IMR-90 (cell line): Measurements from ENCODE around the gene EYS. TPM values are rescaled to one million over a fixed set of nuclear protein-coding genes. Genes with fewer than 3 reads are reported as not detected.

ENCODE experiments used
- ATAC-seq: fragments of 200-7000 bp; cut with Tn5 transposase; 2 replicates; pipeline ENCODE4 v1.9.1; 2020; ENCODE audit warnings: low read depth, mild to moderate bottlenecking, moderate library complexity
- BruUV-seq: library from RNA; stranded (reverse); fragments of 400-500 nt; replicated peaks from 2 replicates; lab custom pipeline; 2021; lab: Mats Ljungman, UMichigan
- CTCF ChIA-PET: fragments of 300-600 bp; formaldehyde crosslinking; extraction: SDS; loops from one replicate; lab custom pipeline; 2021; ENCODE audit warnings: antibody characterized with exemption; lab: Yijun Ruan, JAX
- POLR2A ChIA-PET: fragments of 300-600 bp; sonication (Branson Sonifier 250); formaldehyde crosslinking; loops from one replicate; lab custom pipeline; 2022; ENCODE audit warnings: antibody characterized with exemption; ENCODE audit not compliant: unreplicated experiment; lab: Charles Lee
- DNase-seq: peaks from one replicate; pipeline ENCODE4 v3.0.0; 2013
- H2AFZ ChIP-seq: replicated peaks from 2 replicates; pipeline ENCODE3; 2013; ENCODE audit warnings: low read length, mild to moderate bottlenecking; ENCODE audit not compliant: poor library complexity
- H2AK5ac ChIP-seq: 2 replicates; pipeline ENCODE4 v1.6.1; 2013; ENCODE audit warnings: low read depth, low read length, inconsistent platforms
- H2AK9ac ChIP-seq: replicated peaks from 2 replicates; pipeline ENCODE3; 2013; ENCODE audit warnings: mild to moderate bottlenecking, low read depth, low read length, moderate library complexity; ENCODE audit not compliant: poor library complexity
- H2BK120ac ChIP-seq: 2 replicates; pipeline ENCODE4 v1.6.1; 2013; ENCODE audit warnings: low read depth, low read length, inconsistent platforms
- H2BK15ac ChIP-seq: 3 replicates; pipeline ENCODE4 v1.6.1; 2013; ENCODE audit warnings: low read depth, low read length, inconsistent platforms
- H2BK20ac ChIP-seq: 2 replicates; pipeline ENCODE4 v1.6.1; 2013; ENCODE audit warnings: low read depth, mild to moderate bottlenecking, inconsistent platforms, low read length, moderate library complexity
- H2BK5ac ChIP-seq: 2 replicates; pipeline ENCODE4 v1.6.1; 2013; ENCODE audit warnings: mild to moderate bottlenecking, low read depth, low read length, inconsistent platforms; ENCODE audit not compliant: poor library complexity, severe bottlenecking
- H3K14ac ChIP-seq: replicated peaks from 2 replicates; pipeline ENCODE4 v1.6.1; 2013; ENCODE audit warnings: low read depth, low read length, inconsistent platforms
- H3K18ac ChIP-seq: 2 replicates; pipeline ENCODE4 v1.6.1; 2013; ENCODE audit warnings: low read depth, low read length, control low read depth
- H3K23ac ChIP-seq: 2 replicates; pipeline ENCODE4 v1.6.1; 2013; ENCODE audit warnings: low read depth, low read length, inconsistent platforms
- H3K27ac ChIP-seq: 2 replicates; pipeline ENCODE4 v1.5.1; 2013; ENCODE audit warnings: mild to moderate bottlenecking, control low read depth, low read length; ENCODE audit not compliant: insufficient read depth
- H3K27me3 ChIP-seq: 2 replicates; pipeline ENCODE4 v1.6.1; 2013; ENCODE audit warnings: low read length; ENCODE audit not compliant: control insufficient read depth, insufficient read depth
- H3K36me3 ChIP-seq: 2 replicates; pipeline ENCODE4 v1.6.1; 2013; ENCODE audit warnings: low read length, mixed read lengths; ENCODE audit not compliant: control insufficient read depth, insufficient read depth
- H3K4ac ChIP-seq: 2 replicates; pipeline ENCODE4 v1.6.1; 2013; ENCODE audit warnings: low read depth, low read length, inconsistent platforms
- H3K4me1 ChIP-seq: 2 replicates; pipeline ENCODE4 v1.6.1; 2013; ENCODE audit warnings: low read length, mixed read lengths; ENCODE audit not compliant: control insufficient read depth, insufficient read depth
- H3K4me2 ChIP-seq: 2 replicates; pipeline ENCODE4 v1.6.1; 2013; ENCODE audit warnings: low read depth, mild to moderate bottlenecking, control low read depth, low read length, moderate library complexity
- H3K4me3 ChIP-seq: 2 replicates; pipeline ENCODE4 v1.5.1; 2013; ENCODE audit warnings: low read depth, mild to moderate bottlenecking, control low read depth, low read length, moderate library complexity; ENCODE audit not compliant: insufficient read depth
- H3K56ac ChIP-seq: 2 replicates; pipeline ENCODE4 v1.6.1; 2013; ENCODE audit warnings: low read length, inconsistent platforms; ENCODE audit not compliant: insufficient read depth; ENCODE audit errors: extremely low read depth
- H3K79me1 ChIP-seq, 2 experiments: 2 replicates each; pipeline ENCODE4 v1.6.1; 2013; ENCODE audit warnings: low read length in 2 of 2, inconsistent platforms in 1 of 2, low read depth in 1 of 2
- H3K9ac ChIP-seq: 2 replicates; pipeline ENCODE4 v1.6.1; 2013; ENCODE audit warnings: low read depth, low read length, control low read depth
- H3K9me1 ChIP-seq: 2 replicates; pipeline ENCODE4 v1.6.1; 2013; ENCODE audit warnings: low read length, inconsistent platforms; ENCODE audit not compliant: insufficient read depth
- H3K9me3 ChIP-seq: 2 replicates; pipeline ENCODE4 v1.6.1; 2013; ENCODE audit warnings: low read length; ENCODE audit not compliant: control insufficient read depth, insufficient read depth
- H4K20me1 ChIP-seq: 2 replicates; pipeline ENCODE4 v1.6.1; 2013; ENCODE audit warnings: low read length, inconsistent platforms; ENCODE audit not compliant: insufficient read depth
- H4K5ac ChIP-seq: 2 replicates; pipeline ENCODE4 v1.6.1; 2013; ENCODE audit warnings: mild to moderate bottlenecking, low read depth, low read length, control low read depth
- H4K8ac ChIP-seq, 2 experiments: 2 replicates each; pipeline ENCODE4 v1.6.1; 2013; ENCODE audit warnings: low read depth in 2 of 2, low read length in 2 of 2, control low read depth in 1 of 2, inconsistent platforms in 1 of 2
- H4K91ac ChIP-seq: 2 replicates; pipeline ENCODE4 v1.6.1; 2013; ENCODE audit warnings: low read depth, low read length, inconsistent platforms; ENCODE audit not compliant: insufficient read depth
- FOS ChIP-seq: fragments of 150-350 bp; IDR thresholded peaks from 2 replicates; pipeline ENCODE4 v1.6.1; 2016; ENCODE audit warnings: low read depth, low read length
- NFE2L2 ChIP-seq: fragments of 150-350 bp; IDR thresholded peaks from 2 replicates; pipeline ENCODE4 v1.6.1; 2016; ENCODE audit warnings: low read depth, mild to moderate bottlenecking, low read length
- WGBS, 2 experiments: methylation state at CpG; one replicate each; pipeline versions ENCODE4 v1.1.5 to v1.1.7; 2013; ENCODE audit warnings: missing lambda C conversion rate in 2 of 2; ENCODE audit not compliant: insufficient read length in 1 of 2; ENCODE audit errors: extremely low coverage in 2 of 2; 5-methylcytosine and 5-hydroxymethylcytosine counted together
- dilution Hi-C: fragments of 300-500 bp; cut with HindIII; formaldehyde crosslinking; loops from one replicate; pipeline ENCODE4 v1.14.3; 2018; ENCODE audit warnings: low sequenced_read_pairs; ENCODE audit not compliant: unreplicated experiment
- in situ Hi-C: fragments of 300-500 bp; cut with MboI; formaldehyde crosslinking; loops from 3 replicates; pipeline ENCODE4 v1.14.3; 2019; ENCODE audit warnings: low sequenced_read_pairs, inconsistent platforms, mixed read lengths
- intact Hi-C: fragments of 100-400 bp; cut with micrococcal nuclease; formaldehyde crosslinking; loops from 2 replicates; pipeline ENCODE4 v1.10.0; 2022
- polyA plus RNA-seq, 3 experiments: library from polyadenylated mRNA; depleted of rRNA; stranded (reverse); fragments of >200 nt; gene quantifications; 2 replicates each; pipeline ENCODE4 v1.2.3, GENCODE V29; 2012; ENCODE audit warnings: low replicate concordance in 1 of 3
- total RNA-seq: library from RNA; depleted of rRNA; stranded (reverse); fragments of >200 nt; gene quantifications from 2 replicates; pipeline ENCODE4 v1.2.3, GENCODE V29; 2012
- TF ChIP-seq, protein P1 (sequence below): conservative IDR thresholded peaks from 2 replicates; pipeline ENCODE4 v1.5.1; 2012; ENCODE audit warnings: mild to moderate bottlenecking, low read depth, low read length, improper control_type of control experiment

EYS gene
- total and polyA plus RNA-seq, 2 of the 4 experiments (the other 2 are of a cell fraction), result under 0.01 TPM; not detected in 1

DNA sequence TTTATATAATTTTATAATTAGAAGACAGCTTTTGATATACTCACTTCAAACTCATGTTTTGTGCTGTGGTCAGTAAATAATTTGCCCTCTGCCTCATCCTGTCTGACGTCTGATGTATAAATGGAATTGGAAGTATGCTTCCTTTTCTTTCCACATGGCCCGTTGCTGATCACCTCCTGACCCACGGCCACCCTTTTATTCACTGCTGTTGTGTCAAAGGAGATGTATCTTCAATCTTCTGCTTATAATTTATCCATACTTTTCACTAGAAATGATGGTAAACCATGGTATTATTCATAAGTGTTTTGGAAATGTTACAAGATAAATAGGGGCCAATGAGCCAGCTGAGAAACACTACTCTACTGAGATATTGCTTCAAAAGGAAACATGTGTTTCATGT lies 1229.6 kb downstream of the EYS start:
- Histone ChIP-seq H2BK20ac (no peak overlapping the region), H3K4me2 (no peak overlapping the region), H4K8ac (no peak overlapping the region), H3K79me1 (no peaks in the 10 kb centered on the region), H2AFZ (no peak overlapping the region), H2BK5ac (no peak overlapping the region), H3K23ac (no peak overlapping the region), H4K91ac (no peak overlapping the region), H2BK15ac (no peak overlapping the region), H3K4me1 (no peaks in the 10 kb centered on the region), H3K36me3 (no peaks in the 10 kb centered on the region), H3K27ac (no peak overlapping the region), H3K4me3 (no peak overlapping the region), H4K20me1 (no peaks in the 10 kb centered on the region), H2AK5ac (no peak overlapping the region), H3K9ac (no peak overlapping the region), H3K4ac (no peak overlapping the region), H4K5ac (no peak overlapping the region), H3K9me3 (no peaks in the 10 kb centered on the region), H2BK120ac (no peak overlapping the region), H3K18ac (no peak overlapping the region), H3K9me1 (no peaks in the 10 kb centered on the region), H2AK9ac (no peak overlapping the region), H3K14ac (no peak overlapping the region), H3K56ac (no peak overlapping the region), H3K27me3 (no peaks in the 10 kb centered on the region)
- intact Hi-C loops, result no loop called here
- dilution Hi-C loops, result no loop called here
- DNase-seq, result no peak
- no peak for TF ChIP-seq FOS
- no peak for TF ChIP-seq NFE2L2
- TF ChIP-seq, protein P1, sequence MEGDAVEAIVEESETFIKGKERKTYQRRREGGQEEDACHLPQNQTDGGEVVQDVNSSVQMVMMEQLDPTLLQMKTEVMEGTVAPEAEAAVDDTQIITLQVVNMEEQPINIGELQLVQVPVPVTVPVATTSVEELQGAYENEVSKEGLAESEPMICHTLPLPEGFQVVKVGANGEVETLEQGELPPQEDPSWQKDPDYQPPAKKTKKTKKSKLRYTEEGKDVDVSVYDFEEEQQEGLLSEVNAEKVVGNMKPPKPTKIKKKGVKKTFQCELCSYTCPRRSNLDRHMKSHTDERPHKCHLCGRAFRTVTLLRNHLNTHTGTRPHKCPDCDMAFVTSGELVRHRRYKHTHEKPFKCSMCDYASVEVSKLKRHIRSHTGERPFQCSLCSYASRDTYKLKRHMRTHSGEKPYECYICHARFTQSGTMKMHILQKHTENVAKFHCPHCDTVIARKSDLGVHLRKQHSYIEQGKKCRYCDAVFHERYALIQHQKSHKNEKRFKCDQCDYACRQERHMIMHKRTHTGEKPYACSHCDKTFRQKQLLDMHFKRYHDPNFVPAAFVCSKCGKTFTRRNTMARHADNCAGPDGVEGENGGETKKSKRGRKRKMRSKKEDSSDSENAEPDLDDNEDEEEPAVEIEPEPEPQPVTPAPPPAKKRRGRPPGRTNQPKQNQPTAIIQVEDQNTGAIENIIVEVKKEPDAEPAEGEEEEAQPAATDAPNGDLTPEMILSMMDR, result no peak
- no TSS peak for BruUV-seq
- in situ Hi-C loops, result no loop called here
- WGBS, 2 experiments, result no CpG with 5 or more reads among the region's 3 CpGs
- POLR2A ChIA-PET, result no interaction called here
- CTCF ChIA-PET, result interaction anchor here (0.7 kb wide), 1 partner anchor 1124 kb away, joined by 4 read pairs; no protein-coding TSS in a partner anchor
- ATAC-seq, result no peak
